Heart left ventricle (tissue), 13 donors: Measurements from ENCODE around the gene MAGI2.

Experiments
- CTCF ChIP-seq, 12 donors: fragments of 200-600 bp; sonication (generic) in 4 of 12; IDR thresholded peaks; one replicate each; pipeline versions ENCODE4 v1.5.0 to v1.8.0; 2018 to 2022; ENCODE audit warnings: antibody characterized with exemption in 12 of 12, mild to moderate bottlenecking in 5 of 12
- POLR2A ChIP-seq, 2 donors: fragments of 450-650 bp; IDR thresholded peaks; one replicate each; pipeline ENCODE4 v1.6.1; 2017; ENCODE audit warnings: antibody characterized with exemption in 2 of 2, mild to moderate bottlenecking in 2 of 2, moderate library complexity in 2 of 2
- donor health status: ischemic (EF 13 %, LVEDD 7.1; RV severe dilation, severe dysfunction).
- donor health status: DM: no; HTN: yes; CAD: no.
- donor health status: DM: no; HTN: no; CAD: no.
- donor health status: ischemic (EF 25% LVEDD 6.9; RV normal size, moderate dysfunction).
- donor health status: ischemic (EF 25% LVEDD 5.7; RV mildly dilated, moderate dysfunction).
- donor health status: ischemic (EF 35%, LVEDD 5.7; RV mildly dilated, moderate dysfunction).
- donor health status: nonischemic (EF 11% LVEDD 7.7; RV severe dilation, severe dysfunction).
- donor health status: DM: yes; HTN: yes; CAD: no.
- donor health status: PGD.
- donor health status: ischemic (EF 29% LVEDD 5.4; RV normal size, mild dysfunction).
- donor health status: nonischemic (EF 23%, LVEDD 6.1; RV moderate dilation, normal function).

GRCh38 chr7:78842068-78842467 lies 611.4 kb downstream of the MAGI2 start:
- TF ChIP-seq CTCF (IDR thresholded peaks at IDR 0.05) (no peak), POLR2A (IDR thresholded peaks at IDR 0.05) (no peak)
